ENCODE measurements around the gene NOXRED1.

DNA sequence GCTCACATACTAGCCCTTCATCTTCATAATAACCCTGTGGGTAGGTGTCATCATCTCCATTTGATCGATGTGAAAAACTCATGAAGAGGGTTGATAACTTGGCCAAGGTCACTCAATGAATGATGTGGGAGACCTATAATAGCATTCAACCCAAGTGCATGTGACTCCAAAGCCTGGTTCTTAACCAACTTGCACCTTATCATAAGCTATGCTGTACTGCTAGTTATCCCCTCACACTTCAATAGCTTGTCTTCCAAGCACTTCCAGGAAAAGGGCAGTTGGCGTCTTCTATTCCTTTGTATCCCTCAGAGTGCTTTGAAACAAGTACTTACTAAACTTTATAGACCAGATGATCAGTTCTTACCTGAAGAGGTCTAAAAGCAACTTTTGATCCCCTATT lies 18.9 kb upstream of the NOXRED1 start:
- TF ChIP-seq, protein P1, sequence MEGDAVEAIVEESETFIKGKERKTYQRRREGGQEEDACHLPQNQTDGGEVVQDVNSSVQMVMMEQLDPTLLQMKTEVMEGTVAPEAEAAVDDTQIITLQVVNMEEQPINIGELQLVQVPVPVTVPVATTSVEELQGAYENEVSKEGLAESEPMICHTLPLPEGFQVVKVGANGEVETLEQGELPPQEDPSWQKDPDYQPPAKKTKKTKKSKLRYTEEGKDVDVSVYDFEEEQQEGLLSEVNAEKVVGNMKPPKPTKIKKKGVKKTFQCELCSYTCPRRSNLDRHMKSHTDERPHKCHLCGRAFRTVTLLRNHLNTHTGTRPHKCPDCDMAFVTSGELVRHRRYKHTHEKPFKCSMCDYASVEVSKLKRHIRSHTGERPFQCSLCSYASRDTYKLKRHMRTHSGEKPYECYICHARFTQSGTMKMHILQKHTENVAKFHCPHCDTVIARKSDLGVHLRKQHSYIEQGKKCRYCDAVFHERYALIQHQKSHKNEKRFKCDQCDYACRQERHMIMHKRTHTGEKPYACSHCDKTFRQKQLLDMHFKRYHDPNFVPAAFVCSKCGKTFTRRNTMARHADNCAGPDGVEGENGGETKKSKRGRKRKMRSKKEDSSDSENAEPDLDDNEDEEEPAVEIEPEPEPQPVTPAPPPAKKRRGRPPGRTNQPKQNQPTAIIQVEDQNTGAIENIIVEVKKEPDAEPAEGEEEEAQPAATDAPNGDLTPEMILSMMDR (IDR thresholded peaks at IDR 0.05; ENCODE audit: low read depth, low read length): no peak
- TF ChIP-seq, protein P2, sequence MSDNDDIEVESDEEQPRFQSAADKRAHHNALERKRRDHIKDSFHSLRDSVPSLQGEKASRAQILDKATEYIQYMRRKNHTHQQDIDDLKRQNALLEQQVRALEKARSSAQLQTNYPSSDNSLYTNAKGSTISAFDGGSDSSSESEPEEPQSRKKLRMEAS (IDR thresholded peaks at IDR 0.05; ENCODE audit: low read depth, low read length): no peak
- no peak for TF ChIP-seq POLR2A (IDR thresholded peaks at IDR 0.05; ENCODE audit: extremely low read depth, insufficient read length)
- TF ChIP-seq MYC (IDR thresholded peaks at IDR 0.05; ENCODE audit: low read depth, low read length): no peak
